Activated naive CD8-positive, alpha-beta T cell treated with anti-CD3 and anti-CD28 coated beads, Interleukin-2, amount 50 U/mL, for 16 hours (primary cell): ENCODE results near the gene SLC5A11.
"Not testable (repeated sequence)": the region's sequence is repeated elsewhere in the genome, so short reads cannot be mapped to it uniquely, and the experiment has no call there.

Experiments
- DNase-seq: peaks from one replicate; pipeline ENCODE4 v3.0.0-alpha.2; 2020; ENCODE audit warnings: low read depth, low spot score

Gene SLC5A11

GRCh38 chr16:24845726-24846547, at the start of gene SLC5A11:
SLC5A11 (plus strand) TSS chr16:24845963; CDS start chr16:24858644, 12,681 bp downstream.
- DNase-seq, result no peak

- no peak for DNase-seq
These were observed 45.2 kb upstream of the SLC5A11 start for GRCh38 chr16:24800586-24800985.

GRCh38 chr16:24801761-24802302, 43.9 kb upstream of the SLC5A11 start:
- no peak for DNase-seq

GRCh38 chr16:24805484-24805883, 40.3 kb upstream of the SLC5A11 start:
- DNase-seq, result no peak

- no peak for DNase-seq
These were observed 38.5 kb upstream of the SLC5A11 start for GRCh38 chr16:24807301-24807700.

GRCh38 chr16:24810951-24811843, 34.6 kb upstream of the SLC5A11 start:
- DNase-seq, result no peak

- not testable (repeated sequence) for DNase-seq
These were observed 33.0 kb upstream of the SLC5A11 start for GRCh38 chr16:24812813-24813212.

GRCh38 chr16:24815021-24815420, 30.7 kb upstream of the SLC5A11 start:
- DNase-seq, result no peak

- no peak for DNase-seq
These were observed 29.1 kb upstream of the SLC5A11 start for GRCh38 chr16:24816688-24817087.

- DNase-seq, result no peak
These were observed 26.2 kb upstream of the SLC5A11 start for GRCh38 chr16:24819462-24820040.

GRCh38 chr16:24820522-24820921, 25.2 kb upstream of the SLC5A11 start:
- no peak for DNase-seq

- no peak for DNase-seq
These were observed 24.6 kb upstream of the SLC5A11 start for GRCh38 chr16:24821129-24821528.

GRCh38 chr16:24822542-24822941, 23.2 kb upstream of the SLC5A11 start:
- no peak for DNase-seq

GRCh38 chr16:24822974-24823373, 22.8 kb upstream of the SLC5A11 start:
- no peak for DNase-seq

GRCh38 chr16:24825696-24826095, 20.1 kb upstream of the SLC5A11 start:
- no peak for DNase-seq

- DNase-seq, result no peak
These were observed 19.6 kb upstream of the SLC5A11 start for GRCh38 chr16:24826096-24826690.

- no peak for DNase-seq
These were observed 18.8 kb upstream of the SLC5A11 start for GRCh38 chr16:24826817-24827566.

GRCh38 chr16:24829153-24829552, 16.6 kb upstream of the SLC5A11 start:
- DNase-seq, result no peak

GRCh38 chr16:24833352-24833751, 12.4 kb upstream of the SLC5A11 start:
- no peak for DNase-seq

- DNase-seq, result no peak
These were observed 11.1 kb upstream of the SLC5A11 start for GRCh38 chr16:24834459-24835335.
